GM18498 (cell line): ENCODE data around the gene MOSPD3.
"Not testable (repeated sequence)": the region's sequence is repeated elsewhere in the genome, so short reads cannot be mapped to it uniquely, and the experiment has no call there.

Experiments
- ATAC-seq: cut with Tn5 transposase; IDR thresholded peaks from one replicate; pipeline ENCODE4 v1.9.1; 2021; ENCODE audit warnings: mild to moderate bottlenecking, moderate library complexity; ENCODE audit not compliant: unreplicated experiment

MOSPD3 gene

GRCh38 chr7:100662194-100662776 lies 49.9 kb downstream of the MOSPD3 start:
- not testable (repeated sequence) for ATAC-seq
